IPS-15b (cell line): ENCODE data around the gene TUBA1C.
"Not testable (repeated sequence)": the region's sequence is repeated elsewhere in the genome, so short reads cannot be mapped to it uniquely, and the experiment has no call there.

Source experiments
- H3K27me3 ChIP-seq: one replicate; pipeline ENCODE4 v1.6.1; 2013; ENCODE audit warnings: low read length; ENCODE audit not compliant: control insufficient read depth, insufficient read depth
- H3K36me3 ChIP-seq: one replicate; pipeline ENCODE4 v1.6.1; 2013; ENCODE audit warnings: low read length; ENCODE audit not compliant: control insufficient read depth, insufficient read depth
- H3K4me1 ChIP-seq: one replicate; pipeline ENCODE4 v1.6.1; 2013; ENCODE audit warnings: mild to moderate bottlenecking, low read length; ENCODE audit not compliant: control insufficient read depth, insufficient read depth
- H3K4me3 ChIP-seq: one replicate; pipeline ENCODE4 v1.5.1; 2013; ENCODE audit warnings: low read depth, low read length
- H3K9ac ChIP-seq: one replicate; pipeline ENCODE4 v1.6.1; 2013; ENCODE audit warnings: low read depth, mild to moderate bottlenecking, low read length
- H3K9me3 ChIP-seq: one replicate; pipeline ENCODE4 v1.6.1; 2013; ENCODE audit warnings: mild to moderate bottlenecking, low read length; ENCODE audit not compliant: control insufficient read depth, insufficient read depth

The TUBA1C gene

DNA sequence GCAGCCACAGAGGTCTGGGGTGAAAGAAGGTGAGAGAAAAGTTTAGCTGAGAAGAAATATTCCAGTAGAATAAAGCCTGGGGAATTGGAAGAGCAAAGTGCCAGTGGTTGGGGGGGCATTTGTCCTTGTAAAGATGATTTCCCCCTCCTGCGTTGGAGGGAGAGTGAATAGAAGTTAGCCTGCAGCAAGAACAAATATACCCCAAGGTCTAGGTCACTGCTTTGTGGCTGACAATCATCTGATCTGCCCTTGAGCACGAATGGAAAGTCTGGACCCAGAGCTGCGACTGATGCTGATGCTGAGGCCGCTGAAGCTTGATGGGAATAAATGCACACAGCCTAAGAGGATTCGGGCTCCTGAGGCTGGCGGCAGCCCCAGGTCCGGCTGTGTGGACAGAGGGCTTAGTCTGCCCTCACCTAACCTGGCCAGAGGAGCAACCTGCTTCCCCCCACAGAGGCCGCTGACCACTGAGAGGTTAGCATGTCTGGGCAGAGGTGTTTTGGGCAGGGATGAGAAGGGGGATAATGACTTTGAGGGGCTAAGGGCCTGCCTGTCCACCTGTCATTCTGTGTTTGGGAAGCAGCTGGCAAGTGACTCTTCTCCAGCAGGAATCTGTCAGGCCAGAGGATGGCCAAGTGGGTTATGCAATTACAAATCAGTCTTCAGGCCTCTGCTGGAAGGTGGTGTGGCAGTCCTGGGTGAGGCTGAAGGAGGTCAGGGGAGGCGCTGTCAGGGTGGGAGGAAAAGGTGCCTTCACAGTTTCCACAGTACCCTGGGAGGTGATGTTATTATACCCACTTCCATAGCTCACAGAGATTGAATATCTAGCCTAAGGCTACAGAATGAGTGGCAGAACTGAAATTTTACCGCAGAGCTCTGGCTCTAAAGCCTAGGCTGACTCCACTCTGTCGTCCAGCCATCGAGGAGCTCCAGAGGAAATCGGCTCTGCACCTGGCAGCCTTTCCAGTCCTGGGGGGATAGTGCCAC, 11.7 kb downstream of the TUBA1C start:
- Histone ChIP-seq H3K9ac (no peak overlapping the region), H3K4me1 (peaks cover 3% of the 10 kb centered on the region), H3K27me3 (no peaks in the 10 kb centered on the region), H3K4me3 (no peak overlapping the region), H3K36me3 (peaks cover 13% of the 10 kb centered on the region), H3K9me3 (no peaks in the 10 kb centered on the region)

DNA sequence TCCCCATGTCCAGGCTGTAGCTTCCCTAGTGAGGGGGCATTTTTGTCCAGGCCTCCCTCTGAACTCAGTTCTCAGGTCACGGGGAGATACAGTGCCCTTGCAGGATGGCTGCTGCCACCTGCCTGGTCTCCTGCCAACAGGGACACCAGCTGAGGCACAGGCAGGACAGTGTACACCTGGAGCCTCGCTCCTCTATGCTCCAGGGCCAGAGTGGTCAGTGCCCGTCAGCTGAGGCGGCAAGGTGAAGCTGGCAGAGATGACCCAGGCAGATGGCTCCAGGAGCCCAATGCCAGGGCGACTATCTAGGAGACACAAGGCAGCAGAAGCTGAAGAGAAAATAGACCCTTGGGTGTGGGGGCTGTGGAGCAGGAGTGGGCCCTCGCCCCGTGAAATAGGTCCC, 12.6 kb downstream of the TUBA1C start:
- no peak overlapping the region for H3K4me3 ChIP-seq

DNA sequence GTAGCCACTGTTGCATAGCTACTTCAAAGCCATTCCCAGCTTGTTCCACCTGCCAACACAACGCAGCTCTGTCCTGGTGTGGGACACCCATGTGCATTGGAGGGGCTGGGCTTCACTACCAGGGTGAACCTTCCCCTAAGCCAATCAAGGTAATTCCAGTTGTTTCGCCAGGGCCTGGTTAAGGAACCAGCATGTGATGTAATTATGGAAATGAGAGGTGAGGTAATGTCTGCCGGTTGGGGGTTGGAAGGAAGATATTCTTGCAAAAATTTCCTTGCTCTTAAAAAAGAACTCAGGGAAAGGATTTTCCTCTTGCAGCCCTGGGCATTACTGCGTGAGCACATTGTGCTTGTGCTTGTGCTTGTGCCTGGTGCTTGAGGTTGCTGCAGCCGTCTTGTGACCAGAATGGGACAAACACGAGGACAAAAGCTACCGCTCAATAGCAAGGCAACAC, 14.9 kb downstream of the TUBA1C start:
- no peaks in the 10 kb centered on the region for H3K27me3 ChIP-seq
- no peak overlapping the region for H3K4me3 ChIP-seq
- peaks cover 10% of the 10 kb centered on the region for H3K4me1 ChIP-seq
- H3K9ac ChIP-seq = no peak overlapping the region
- H3K36me3 ChIP-seq = no peaks in the 10 kb centered on the region
- H3K9me3 ChIP-seq = no peaks in the 10 kb centered on the region

More for the DNA sequence above, 12.6 kb downstream of the TUBA1C start:
- no peaks in the 10 kb centered on the region for H3K9me3 ChIP-seq
- H3K36me3 ChIP-seq = peaks cover 9% of the 10 kb centered on the region
- H3K4me1 ChIP-seq = peaks cover 6% of the 10 kb centered on the region
- H3K27me3 ChIP-seq = no peaks in the 10 kb centered on the region
- no peak overlapping the region for H3K9ac ChIP-seq

DNA sequence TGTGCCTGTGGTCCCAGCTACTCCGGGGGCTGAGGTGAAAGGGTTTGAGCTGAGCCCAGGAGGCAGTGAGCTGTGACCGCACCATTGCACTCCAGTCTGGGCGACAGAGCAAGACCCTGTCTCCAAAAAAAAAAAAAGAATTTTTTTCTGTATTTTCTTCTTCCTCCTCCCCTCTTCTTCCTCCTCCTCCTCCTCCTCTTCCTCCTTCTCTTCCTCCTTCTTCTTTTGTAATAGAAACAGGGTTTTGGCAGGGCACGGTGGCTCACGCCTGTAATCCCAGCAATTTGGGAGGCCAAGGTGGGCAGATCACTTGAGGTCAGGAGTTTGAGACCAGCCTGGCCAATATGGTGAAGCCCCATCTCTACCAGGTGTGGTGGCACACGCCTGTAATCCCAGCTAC, 15.7 kb downstream of the TUBA1C start:
- not testable (repeated sequence) for H3K9me3 ChIP-seq, H3K36me3 ChIP-seq, H3K4me1 ChIP-seq, H3K27me3 ChIP-seq, H3K4me3 ChIP-seq, H3K9ac ChIP-seq

DNA sequence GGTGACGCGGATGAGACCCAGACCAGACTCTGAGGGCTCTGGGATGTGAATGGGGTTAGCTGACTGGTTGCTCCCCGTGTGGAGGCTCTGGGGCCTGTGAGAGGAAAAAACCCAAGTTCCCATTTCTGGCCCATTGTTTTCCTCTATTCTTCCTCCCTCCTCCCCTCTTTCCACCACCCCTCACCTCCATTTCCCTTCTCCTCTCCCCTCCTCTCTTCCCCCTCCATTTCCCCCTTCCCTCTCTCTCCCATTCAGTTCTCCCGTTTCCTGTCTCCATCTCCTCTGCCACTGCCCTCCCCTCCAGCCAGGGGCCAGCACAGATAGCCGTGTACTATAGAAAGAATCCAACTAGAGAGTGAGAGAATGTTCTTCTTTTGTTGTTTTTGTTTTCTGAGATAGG, 17.4 kb downstream of the TUBA1C start:
- H3K9ac ChIP-seq = no peak overlapping the region
- no peaks in the 10 kb centered on the region for H3K9me3 ChIP-seq
- peaks cover 10% of the 10 kb centered on the region for H3K4me1 ChIP-seq
- peaks cover 3% of the 10 kb centered on the region for H3K27me3 ChIP-seq
- no peaks in the 10 kb centered on the region for H3K36me3 ChIP-seq
- no peak overlapping the region for H3K4me3 ChIP-seq

DNA sequence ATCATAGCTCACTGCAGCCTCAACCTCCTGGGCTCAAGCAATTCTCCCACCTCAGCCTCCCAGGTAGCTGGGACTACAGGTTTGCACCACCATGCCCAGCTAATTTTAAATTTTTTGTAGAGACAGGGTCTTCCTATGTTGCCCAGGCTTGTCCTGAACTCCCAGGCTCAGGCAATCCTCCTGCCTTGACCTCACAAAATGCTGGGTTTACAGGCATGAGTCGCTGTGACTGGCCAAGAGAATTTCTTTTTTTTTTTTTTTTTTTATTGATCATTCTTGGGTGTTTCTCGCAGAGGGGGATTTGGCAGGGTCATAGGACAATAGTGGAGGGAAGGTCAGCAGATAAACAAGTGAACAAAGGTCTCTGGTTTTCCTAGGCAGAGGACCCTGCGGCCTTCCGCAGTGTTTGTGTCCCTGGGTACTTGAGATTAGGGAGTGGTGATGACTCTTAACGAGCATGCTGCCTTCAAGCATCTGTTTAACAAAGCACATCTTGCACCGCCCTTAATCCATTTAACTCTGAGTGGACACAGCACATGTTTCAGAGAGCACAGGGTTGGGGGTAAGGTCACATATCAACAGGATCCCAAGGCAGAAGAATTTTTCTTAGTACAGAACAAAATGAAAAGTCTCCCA, 18.0 kb downstream of the TUBA1C start:
- not testable (repeated sequence) for H3K27me3 ChIP-seq, H3K9ac ChIP-seq, H3K4me3 ChIP-seq, H3K36me3 ChIP-seq, H3K4me1 ChIP-seq, H3K9me3 ChIP-seq

DNA sequence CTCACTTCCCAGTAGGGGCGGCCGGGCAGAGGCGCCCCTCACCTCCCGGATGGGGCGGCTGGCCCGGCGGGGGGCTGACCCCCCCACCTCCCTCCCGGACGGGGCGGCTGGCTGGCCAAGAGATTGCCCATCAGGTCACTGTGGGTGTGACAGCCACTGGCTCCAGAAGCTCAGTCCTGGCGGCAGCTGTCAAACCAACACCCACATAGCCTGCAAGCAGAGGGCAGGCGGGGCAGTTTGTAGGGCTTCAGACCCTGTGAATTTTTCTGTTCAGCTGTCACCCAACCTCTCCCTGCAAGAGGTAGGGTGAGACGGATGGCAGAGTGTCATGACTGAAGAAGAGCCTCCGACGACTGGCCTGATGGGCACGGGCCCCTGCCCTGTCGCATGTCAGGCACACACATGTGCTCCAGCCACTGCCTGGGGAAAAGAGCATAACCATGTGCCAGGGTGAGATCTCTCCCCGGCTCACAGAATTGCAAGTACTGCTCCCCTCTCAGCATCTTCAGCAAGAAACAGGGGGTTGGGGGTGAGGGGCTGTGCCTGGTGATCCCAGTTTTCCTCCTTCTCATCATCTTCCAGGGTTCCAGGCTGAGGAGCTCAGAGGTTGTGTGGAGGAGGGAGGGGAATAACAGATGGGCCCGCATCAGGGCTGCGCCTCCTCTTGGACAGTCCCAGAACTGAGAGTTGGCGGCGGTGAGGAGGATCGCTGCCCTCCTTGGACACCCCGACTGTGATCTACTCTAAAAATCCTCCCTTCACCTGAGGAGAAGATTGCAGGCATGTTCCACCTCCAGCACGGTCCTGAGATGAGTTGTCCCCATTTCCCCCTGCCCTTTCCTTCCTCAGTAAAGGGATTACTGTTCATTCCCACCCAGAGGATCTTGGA, 18.9 kb downstream of the TUBA1C start:
- Histone ChIP-seq H3K36me3 (no peaks in the 10 kb centered on the region), H3K9me3 (no peaks in the 10 kb centered on the region), H3K4me3 (no peak overlapping the region), H3K27me3 (peaks cover 17% of the 10 kb centered on the region), H3K9ac (no peak overlapping the region), H3K4me1 (peaks cover 10% of the 10 kb centered on the region)

DNA sequence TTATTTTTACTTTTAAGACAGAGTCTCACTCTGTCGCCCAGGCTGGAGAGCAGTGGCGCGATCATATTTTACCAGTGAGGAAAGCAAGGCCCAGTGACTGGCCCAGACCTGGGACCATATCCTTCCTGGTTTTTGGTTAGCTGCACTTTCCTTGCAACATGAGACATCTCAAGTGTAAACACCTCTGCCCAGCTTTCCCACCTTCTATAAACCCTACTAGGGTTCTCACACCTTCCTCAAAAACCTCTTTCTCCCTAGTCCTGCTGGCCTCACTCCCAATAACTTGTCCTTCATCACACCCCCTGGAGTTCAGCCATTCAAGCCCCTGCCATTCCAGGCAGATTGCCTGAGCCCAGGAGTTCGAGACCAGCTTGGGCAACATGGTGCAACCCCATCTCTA, 19.8 kb downstream of the TUBA1C start:
- peaks cover 22% of the 10 kb centered on the region for H3K27me3 ChIP-seq
- H3K9ac ChIP-seq = no peak overlapping the region
- peaks cover 10% of the 10 kb centered on the region for H3K4me1 ChIP-seq
- no peaks in the 10 kb centered on the region for H3K36me3 ChIP-seq
- no peaks in the 10 kb centered on the region for H3K9me3 ChIP-seq
- H3K4me3 ChIP-seq = no peak overlapping the region

DNA sequence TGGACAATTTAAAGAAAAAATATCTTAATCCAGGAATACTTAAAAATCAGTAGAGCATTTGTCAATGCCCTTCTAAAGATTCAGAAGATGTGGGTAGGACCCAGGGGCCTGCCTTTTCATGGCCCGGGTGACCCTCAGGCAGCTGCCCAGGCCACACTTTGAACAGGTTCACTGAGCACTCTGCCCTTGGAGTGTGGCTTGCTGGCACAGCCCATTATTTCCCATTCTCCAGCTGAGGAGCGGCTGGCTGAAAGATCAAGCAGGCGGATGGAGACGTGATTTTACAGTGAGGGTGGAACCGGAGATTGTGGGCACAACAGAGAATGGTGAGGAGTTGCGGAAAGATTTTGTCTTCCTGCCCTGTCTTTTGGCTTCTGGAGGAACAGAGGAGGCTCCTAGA, 23.0 kb downstream of the TUBA1C start:
- Histone ChIP-seq H3K36me3 (no peaks in the 10 kb centered on the region), H3K27me3 (peaks cover 42% of the 10 kb centered on the region), H3K9me3 (no peaks in the 10 kb centered on the region), H3K4me3 (no peak overlapping the region), H3K4me1 (peaks cover 3% of the 10 kb centered on the region), H3K9ac (no peak overlapping the region)

DNA sequence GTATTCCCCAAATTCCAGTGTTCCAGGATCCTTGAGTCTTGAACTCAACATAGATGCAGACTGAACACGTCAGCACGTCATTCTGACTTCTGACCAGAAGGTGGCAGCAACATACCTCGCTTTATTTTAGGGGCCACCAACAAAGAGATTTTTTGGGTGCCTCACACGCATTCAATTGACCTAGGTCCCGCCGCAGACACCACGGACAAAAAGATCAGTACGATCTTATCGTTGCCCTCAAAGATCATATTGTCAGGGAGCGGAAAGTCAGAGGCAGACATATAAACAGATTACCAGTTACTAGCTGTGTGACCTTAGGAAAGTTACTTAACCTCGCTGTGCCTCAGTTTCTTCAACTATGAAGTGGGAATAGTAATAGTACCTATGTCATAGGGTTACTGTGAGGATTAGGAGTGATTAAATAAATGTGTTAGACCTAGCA, 23.6 kb downstream of the TUBA1C start:
- no peak overlapping the region for H3K9ac ChIP-seq
- no peaks in the 10 kb centered on the region for H3K9me3 ChIP-seq
- peaks cover 48% of the 10 kb centered on the region for H3K27me3 ChIP-seq
- H3K4me3 ChIP-seq = no peak overlapping the region
- H3K36me3 ChIP-seq = no peaks in the 10 kb centered on the region
- H3K4me1 ChIP-seq = peaks cover 7% of the 10 kb centered on the region

DNA sequence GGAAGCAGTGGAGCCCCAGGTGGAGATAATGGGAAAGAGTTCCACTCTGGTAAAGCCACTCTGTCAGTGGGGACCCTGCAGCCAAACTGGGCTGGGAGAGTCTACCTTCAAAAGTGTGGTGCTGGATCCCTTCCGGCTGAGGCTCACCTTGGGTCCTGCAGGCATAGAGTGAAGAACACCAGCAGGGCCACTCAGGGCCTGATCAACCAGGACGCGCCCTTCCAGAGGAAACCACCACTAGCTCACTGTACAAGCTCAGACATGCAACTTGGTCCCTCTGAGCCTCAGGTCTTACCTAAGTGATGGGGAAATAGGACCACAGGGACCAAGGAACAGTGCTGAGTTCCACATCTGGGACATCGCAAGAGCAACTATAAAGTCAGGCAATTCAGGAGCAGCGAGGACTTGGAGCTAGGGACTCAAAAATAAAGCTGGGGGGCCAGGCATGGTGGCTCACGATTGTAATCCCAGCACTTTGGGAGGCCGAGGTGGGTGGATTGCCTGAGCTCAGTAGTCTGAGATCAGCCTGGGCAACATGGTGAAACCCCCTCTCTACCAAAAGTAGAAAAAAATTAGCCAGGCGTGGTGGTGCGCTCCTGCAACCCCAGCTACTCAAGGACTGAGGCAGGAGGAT, 24.2 kb downstream of the TUBA1C start:
- Histone ChIP-seq H3K36me3 (no peaks in the 10 kb centered on the region), H3K27me3 (peaks cover 54% of the 10 kb centered on the region), H3K9me3 (no peaks in the 10 kb centered on the region), H3K4me3 (no peak overlapping the region), H3K4me1 (peaks cover 9% of the 10 kb centered on the region), H3K9ac (no peak overlapping the region)
